Endothelial cell of umbilical vein (primary cell): ENCODE measurements around the gene SLC25A21. TPM values are rescaled to one million over a fixed set of nuclear protein-coding genes. Genes with fewer than 3 reads are reported as not detected.

Experiments
- BruUV-seq: library from RNA; stranded (reverse); fragments of 400-500 nt; replicated peaks from 2 replicates; lab custom pipeline; 2021; lab: Mats Ljungman, UMichigan
- CTCF ChIA-PET: fragments of 300-600, 350-600 bp; sonication (Branson Sonifier 250); formaldehyde crosslinking; loops from one replicate; lab custom pipeline; 2021; ENCODE audit warnings: antibody characterized with exemption, inconsistent platforms; lab: Charles Lee
- POLR2A ChIA-PET: fragments of 300-600, 350-600 bp; sonication (Branson Sonifier 250); formaldehyde crosslinking; loops from one replicate; lab custom pipeline; 2021; ENCODE audit warnings: antibody characterized with exemption, inconsistent platforms; lab: Charles Lee
- DNase-seq: peaks from one replicate; pipeline ENCODE4 v3.0.0-alpha.2; 2011; ENCODE audit warnings: low read depth, low spot score
- FAIRE-seq: peaks from 2 replicates; lab custom pipeline; 2011; peaks lifted over from hg19 to GRCh38; lab: Jason Lieb, UNC
- H2AFZ ChIP-seq: 2 replicates; pipeline ENCODE4 v1.6.0; 2012; ENCODE audit warnings: low read depth, low read length, control low read depth, inconsistent platforms
- H3K27ac ChIP-seq: 2 replicates; pipeline ENCODE4 v1.5.1; 2011; ENCODE audit warnings: low read depth, mild to moderate bottlenecking, control low read depth, low read length, moderate library complexity; ENCODE audit not compliant: insufficient read depth
- H3K27me3 ChIP-seq, 2 experiments: 2 replicates each; pipeline versions ENCODE4 v1.6.0 to v1.6.1; 2011; ENCODE audit warnings: low read length in 2 of 2, mixed read lengths in 1 of 2; ENCODE audit not compliant: control insufficient read depth in 2 of 2, insufficient read depth in 2 of 2
- H3K36me3 ChIP-seq, 2 experiments: 2 replicates in 1 of 2; 3 replicates in 1 of 2; pipeline ENCODE4 v1.5.1; 2011; ENCODE audit warnings: low read length in 2 of 2, mild to moderate bottlenecking in 1 of 2, moderate library complexity in 1 of 2; ENCODE audit not compliant: control insufficient read depth in 2 of 2, insufficient read depth in 2 of 2; ENCODE audit errors: extremely low read depth in 1 of 2
- H3K4me1 ChIP-seq: 3 replicates; pipeline ENCODE4 v1.5.1; 2011; ENCODE audit warnings: mild to moderate bottlenecking, low read length; ENCODE audit not compliant: control insufficient read depth, insufficient read depth; ENCODE audit errors: extremely low read depth
- H3K4me2 ChIP-seq: 2 replicates; pipeline ENCODE4 v1.6.1; 2011; ENCODE audit warnings: low read length, control low read depth, mixed read lengths; ENCODE audit not compliant: insufficient read depth
- H3K4me3 ChIP-seq, 3 experiments: fragments of 200-600 bp in 1 of 3; sonication (generic), shearing (Covaris generic) in 1 of 3; replicated peaks in 1 of 3; 2 replicates each; pipeline ENCODE4 v1.5.1; 2011 to 2016; ENCODE audit warnings: control low read depth in 3 of 3, low read length in 3 of 3, mild to moderate bottlenecking in 2 of 3, inconsistent platforms in 1 of 3, low read depth in 1 of 3, moderate library complexity in 1 of 3; ENCODE audit not compliant: insufficient read depth in 1 of 3
- H3K79me2 ChIP-seq: 2 replicates; pipeline ENCODE4 v1.6.0; 2012; ENCODE audit warnings: low read length, inconsistent platforms; ENCODE audit not compliant: control insufficient read depth, insufficient read depth
- H3K9ac ChIP-seq: replicated peaks from 2 replicates; pipeline ENCODE3; 2011; ENCODE audit warnings: low read length, control low read depth; ENCODE audit not compliant: insufficient read depth; ENCODE audit errors: extremely low read depth
- H3K9me1 ChIP-seq: replicated peaks from 3 replicates; pipeline ENCODE4 v1.6.0; 2011; ENCODE audit warnings: mild to moderate bottlenecking, low read length; ENCODE audit not compliant: control insufficient read depth, insufficient read depth; ENCODE audit errors: extremely low read depth
- H3K9me3 ChIP-seq: replicated peaks from 2 replicates; pipeline ENCODE4 v1.5.1; 2012; ENCODE audit warnings: low read length, inconsistent platforms; ENCODE audit not compliant: control insufficient read depth, insufficient read depth
- H4K20me1 ChIP-seq: replicated peaks from 2 replicates; pipeline ENCODE3; 2011; ENCODE audit warnings: mild to moderate bottlenecking, low read length; ENCODE audit not compliant: control insufficient read depth, insufficient read depth; ENCODE audit errors: extremely low read depth
- EZH2 ChIP-seq: IDR thresholded peaks from 2 replicates; pipeline ENCODE4 v1.6.1; 2012; ENCODE audit warnings: borderline replicate concordance, low read depth, mild to moderate bottlenecking, moderate library complexity, low read length, inconsistent platforms; ENCODE audit not compliant: severe bottlenecking
- FOS ChIP-seq: IDR thresholded peaks from 2 replicates; pipeline ENCODE4 v1.6.1; 2011; ENCODE audit warnings: mild to moderate bottlenecking, low read length, moderate library complexity, borderline replicate concordance; ENCODE audit not compliant: insufficient read depth
- GATA2 ChIP-seq: IDR thresholded peaks from 2 replicates; pipeline ENCODE4 v1.7.0; 2011; ENCODE audit warnings: low read depth, mild to moderate bottlenecking, moderate library complexity, mixed read lengths, low read length; ENCODE audit not compliant: insufficient read length, insufficient read depth
- JUN ChIP-seq: IDR thresholded peaks from 2 replicates; pipeline ENCODE4 v1.6.1; 2011; ENCODE audit warnings: borderline replicate concordance, low read depth; ENCODE audit not compliant: insufficient read length, insufficient read depth
- MYC ChIP-seq: IDR thresholded peaks from one replicate; pipeline ENCODE4 v1.6.1; 2011; ENCODE audit warnings: mild to moderate bottlenecking, low read depth, low read length
- POLR2A ChIP-seq: IDR thresholded peaks from 2 replicates; pipeline ENCODE4 v1.6.1; 2012; ENCODE audit warnings: low read depth, mild to moderate bottlenecking, control low read depth, low read length
- POLR2AphosphoS5 ChIP-seq: IDR thresholded peaks from 2 replicates; pipeline ENCODE4 v1.6.1; 2012; ENCODE audit warnings: low read depth, mild to moderate bottlenecking, control low read depth, low read length, moderate library complexity; ENCODE audit not compliant: insufficient read depth
- dilution Hi-C: fragments of 300-500 bp; cut with MboI; formaldehyde crosslinking; loops from one replicate; pipeline ENCODE4 v1.15.0; 2019; ENCODE audit warnings: low sequenced_read_pairs; ENCODE audit not compliant: extremely low pct_ligation_motif_present
- intact Hi-C: fragments of 100-400 bp; cut with micrococcal nuclease; formaldehyde crosslinking; loops from one replicate; pipeline ENCODE4 v1.10.0; 2022
- polyA plus RNA-seq, 4 experiments: library from polyadenylated mRNA; depleted of rRNA in 3 of 4; stranded (reverse) in 3 of 4; unstranded in 1 of 4; fragments of >200 nt; gene quantifications; 2 replicates each; pipeline versions ENCODE4 v1.2.1 to v1.2.3, GENCODE V29; 2011 to 2012; ENCODE audit warnings: missing spikeins in 1 of 4
- total RNA-seq: library from RNA; stranded (reverse); gene quantifications from 2 replicates; pipeline ENCODE4 v1.2.3, GENCODE V29; 2021
- TF ChIP-seq, protein P1 (sequence below), 2 donors: IDR thresholded peaks; 1 replicate in 1 of 2; 2 replicates in 1 of 2; pipeline ENCODE4 v1.5.1; 2011; ENCODE audit warnings: low read length in 2 of 2, mild to moderate bottlenecking in 2 of 2, moderate library complexity in 2 of 2, control low read depth in 1 of 2, inconsistent platforms in 1 of 2, low read depth in 1 of 2; ENCODE audit not compliant: insufficient read depth in 1 of 2; ENCODE audit errors: extremely low read depth in 1 of 2
- TF ChIP-seq, protein P2 (sequence below): IDR thresholded peaks from 2 replicates; pipeline ENCODE4 v1.6.1; 2011; ENCODE audit not compliant: insufficient read depth, insufficient read length

The SLC25A21 gene
- total and polyA plus RNA-seq, 2 donors (not counting 3 experiments of a cell fraction or from before 2014, with no cell fraction given): 0.98 to 1.4 TPM

DNA sequence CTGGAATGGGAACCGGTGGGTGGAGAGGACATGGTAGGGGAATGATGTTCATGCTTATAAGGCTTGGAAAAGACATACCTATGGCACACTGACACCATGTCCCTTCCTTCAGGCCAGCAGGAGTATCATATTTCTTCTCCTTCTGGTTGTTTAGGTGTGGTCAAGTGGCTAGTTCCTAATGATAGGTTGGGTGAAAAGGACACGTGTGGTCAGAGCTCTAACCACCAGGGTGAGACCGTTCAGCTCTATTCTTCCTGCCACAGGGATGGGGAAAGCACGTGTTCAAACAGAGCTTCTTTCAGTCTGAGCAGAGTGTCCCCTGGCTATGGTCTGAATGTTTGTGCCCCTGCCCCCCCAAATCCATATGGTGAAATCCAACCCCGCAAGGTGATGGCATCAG is 301.6 kb downstream of the SLC25A21 start:
- Histone ChIP-seq H3K27me3 (no peaks in the 10 kb centered on the region), H3K36me3 (no peaks in the 10 kb centered on the region), H3K4me2 (no peak overlapping the region), H4K20me1 (no peaks in the 10 kb centered on the region), H3K9me1 (no peaks in the 10 kb centered on the region), H3K27ac (no peak overlapping the region), H3K9ac (no peak overlapping the region), H3K9me3 (no peaks in the 10 kb centered on the region), H3K4me1 (no peaks in the 10 kb centered on the region), H2AFZ (no peak overlapping the region), H3K4me3 (no peak overlapping the region), H3K79me2 (no peaks in the 10 kb centered on the region)
- TF ChIP-seq JUN: no peak
- TF ChIP-seq GATA2: no peak
- TF ChIP-seq EZH2: no peak
- TF ChIP-seq, protein P1, sequence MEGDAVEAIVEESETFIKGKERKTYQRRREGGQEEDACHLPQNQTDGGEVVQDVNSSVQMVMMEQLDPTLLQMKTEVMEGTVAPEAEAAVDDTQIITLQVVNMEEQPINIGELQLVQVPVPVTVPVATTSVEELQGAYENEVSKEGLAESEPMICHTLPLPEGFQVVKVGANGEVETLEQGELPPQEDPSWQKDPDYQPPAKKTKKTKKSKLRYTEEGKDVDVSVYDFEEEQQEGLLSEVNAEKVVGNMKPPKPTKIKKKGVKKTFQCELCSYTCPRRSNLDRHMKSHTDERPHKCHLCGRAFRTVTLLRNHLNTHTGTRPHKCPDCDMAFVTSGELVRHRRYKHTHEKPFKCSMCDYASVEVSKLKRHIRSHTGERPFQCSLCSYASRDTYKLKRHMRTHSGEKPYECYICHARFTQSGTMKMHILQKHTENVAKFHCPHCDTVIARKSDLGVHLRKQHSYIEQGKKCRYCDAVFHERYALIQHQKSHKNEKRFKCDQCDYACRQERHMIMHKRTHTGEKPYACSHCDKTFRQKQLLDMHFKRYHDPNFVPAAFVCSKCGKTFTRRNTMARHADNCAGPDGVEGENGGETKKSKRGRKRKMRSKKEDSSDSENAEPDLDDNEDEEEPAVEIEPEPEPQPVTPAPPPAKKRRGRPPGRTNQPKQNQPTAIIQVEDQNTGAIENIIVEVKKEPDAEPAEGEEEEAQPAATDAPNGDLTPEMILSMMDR (IDR thresholded peaks at IDR 0.05; ENCODE audit: extremely low read depth in 1 of 2, insufficient read depth in 1 of 2, low read depth in 1 of 2, low read length in 2 of 2): no peak
- no peak for TF ChIP-seq FOS
- TF ChIP-seq, protein P2, sequence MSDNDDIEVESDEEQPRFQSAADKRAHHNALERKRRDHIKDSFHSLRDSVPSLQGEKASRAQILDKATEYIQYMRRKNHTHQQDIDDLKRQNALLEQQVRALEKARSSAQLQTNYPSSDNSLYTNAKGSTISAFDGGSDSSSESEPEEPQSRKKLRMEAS: no peak
- TF ChIP-seq POLR2A: no peak
- TF ChIP-seq POLR2AphosphoS5: no peak
- no peak for TF ChIP-seq MYC
- POLR2A ChIA-PET: no interaction called here
- CTCF ChIA-PET: no interaction called here
- no TSS peak for BruUV-seq
- intact Hi-C loops (no loop called here), dilution Hi-C loops (no loop called here)
- FAIRE-seq: no peak
- no peak for DNase-seq
